ENCODE data around the gene ARHGAP42.

The ARHGAP42 gene

GRCh38 chr11:100905684-100906083, 218.6 kb downstream of the ARHGAP42 start:
- Mint-ChIP-seq H3K27ac (no peak overlapping the region), H3K36me3 (ENCODE audit: low read depth) (no peaks in the 10 kb centered on the region), H3K9me3 (no peaks in the 10 kb centered on the region), H3K4me3 (no peak overlapping the region), H3K4me1 (ENCODE audit: low read depth) (no peaks in the 10 kb centered on the region), H3K27me3 (ENCODE audit: low read depth) (no peaks in the 10 kb centered on the region)

GRCh38 chr11:100908746-100909145, 221.7 kb downstream of the ARHGAP42 start:
- no peaks in the 10 kb centered on the region for H3K4me1 Mint-ChIP-seq (ENCODE audit: low read depth)
- no peak overlapping the region for H3K4me3 Mint-ChIP-seq
- H3K27ac Mint-ChIP-seq, result no peak overlapping the region
- no peaks in the 10 kb centered on the region for H3K36me3 Mint-ChIP-seq (ENCODE audit: low read depth)
- H3K27me3 Mint-ChIP-seq (ENCODE audit: low read depth), result no peaks in the 10 kb centered on the region
- no peaks in the 10 kb centered on the region for H3K9me3 Mint-ChIP-seq

GRCh38 chr11:100910808-100911207, 223.7 kb downstream of the ARHGAP42 start:
- Mint-ChIP-seq H3K4me3 (no peak overlapping the region), H3K4me1 (ENCODE audit: low read depth) (no peaks in the 10 kb centered on the region), H3K36me3 (ENCODE audit: low read depth) (no peaks in the 10 kb centered on the region), H3K27me3 (ENCODE audit: low read depth) (no peaks in the 10 kb centered on the region), H3K27ac (no peak overlapping the region), H3K9me3 (no peaks in the 10 kb centered on the region)

GRCh38 chr11:100914415-100915110, 227.5 kb downstream of the ARHGAP42 start:
- no peak overlapping the region for H3K27ac Mint-ChIP-seq
- H3K36me3 Mint-ChIP-seq (ENCODE audit: low read depth), result no peaks in the 10 kb centered on the region
- no peak overlapping the region for H3K4me3 Mint-ChIP-seq
- no peaks in the 10 kb centered on the region for H3K4me1 Mint-ChIP-seq (ENCODE audit: low read depth)
- no peaks in the 10 kb centered on the region for H3K27me3 Mint-ChIP-seq (ENCODE audit: low read depth)
- no peaks in the 10 kb centered on the region for H3K9me3 Mint-ChIP-seq

- H3K36me3 Mint-ChIP-seq (ENCODE audit: low read depth), result no peaks in the 10 kb centered on the region
- H3K9me3 Mint-ChIP-seq, result no peaks in the 10 kb centered on the region
- H3K4me3 Mint-ChIP-seq, result no peak overlapping the region
- H3K27me3 Mint-ChIP-seq (ENCODE audit: low read depth), result no peaks in the 10 kb centered on the region
- no peaks in the 10 kb centered on the region for H3K4me1 Mint-ChIP-seq (ENCODE audit: low read depth)
- no peak overlapping the region for H3K27ac Mint-ChIP-seq
Measured at GRCh38 chr11:100918551-100919500, 231.7 kb downstream of the ARHGAP42 start.

GRCh38 chr11:100920593-100920992, 233.5 kb downstream of the ARHGAP42 start:
- Mint-ChIP-seq H3K27ac (no peak overlapping the region), H3K4me1 (ENCODE audit: low read depth) (no peaks in the 10 kb centered on the region), H3K27me3 (ENCODE audit: low read depth) (no peaks in the 10 kb centered on the region), H3K36me3 (ENCODE audit: low read depth) (no peaks in the 10 kb centered on the region), H3K4me3 (no peak overlapping the region), H3K9me3 (no peaks in the 10 kb centered on the region)

- H3K27me3 Mint-ChIP-seq (ENCODE audit: low read depth), result no peaks in the 10 kb centered on the region
- peaks cover 5% of the 10 kb centered on the region for H3K4me1 Mint-ChIP-seq (ENCODE audit: low read depth)
- H3K9me3 Mint-ChIP-seq, result no peaks in the 10 kb centered on the region
- H3K36me3 Mint-ChIP-seq (ENCODE audit: low read depth), result no peaks in the 10 kb centered on the region
- H3K27ac Mint-ChIP-seq, result no peak overlapping the region
- H3K4me3 Mint-ChIP-seq, result no peak overlapping the region
Measured at GRCh38 chr11:100922121-100922520, 235.0 kb downstream of the ARHGAP42 start.

GRCh38 chr11:100923555-100923954, 236.5 kb downstream of the ARHGAP42 start:
- Mint-ChIP-seq H3K36me3 (ENCODE audit: low read depth) (no peaks in the 10 kb centered on the region), H3K4me1 (ENCODE audit: low read depth) (peaks cover 5% of the 10 kb centered on the region), H3K9me3 (no peaks in the 10 kb centered on the region), H3K27me3 (ENCODE audit: low read depth) (no peaks in the 10 kb centered on the region), H3K27ac (no peak overlapping the region), H3K4me3 (no peak overlapping the region)

GRCh38 chr11:100925935-100926334, 238.8 kb downstream of the ARHGAP42 start:
- Mint-ChIP-seq H3K4me1 (ENCODE audit: low read depth) (peaks cover 5% of the 10 kb centered on the region), H3K27me3 (ENCODE audit: low read depth) (no peaks in the 10 kb centered on the region), H3K9me3 (no peaks in the 10 kb centered on the region), H3K27ac (no peak overlapping the region), H3K36me3 (ENCODE audit: low read depth) (no peaks in the 10 kb centered on the region), H3K4me3 (no peak overlapping the region)

GRCh38 chr11:100927579-100927978, 240.5 kb downstream of the ARHGAP42 start:
- no peaks in the 10 kb centered on the region for H3K36me3 Mint-ChIP-seq (ENCODE audit: low read depth)
- H3K9me3 Mint-ChIP-seq, result no peaks in the 10 kb centered on the region
- H3K4me3 Mint-ChIP-seq, result no peak overlapping the region
- no peaks in the 10 kb centered on the region for H3K27me3 Mint-ChIP-seq (ENCODE audit: low read depth)
- H3K4me1 Mint-ChIP-seq (ENCODE audit: low read depth), result peaks cover 5% of the 10 kb centered on the region
- H3K27ac Mint-ChIP-seq, result no peak overlapping the region

- no peak overlapping the region for H3K27ac Mint-ChIP-seq
- no peaks in the 10 kb centered on the region for H3K9me3 Mint-ChIP-seq
- peaks cover 5% of the 10 kb centered on the region for H3K4me1 Mint-ChIP-seq (ENCODE audit: low read depth)
- no peak overlapping the region for H3K4me3 Mint-ChIP-seq
- no peaks in the 10 kb centered on the region for H3K27me3 Mint-ChIP-seq (ENCODE audit: low read depth)
- H3K36me3 Mint-ChIP-seq (ENCODE audit: low read depth), result no peaks in the 10 kb centered on the region
Measured at GRCh38 chr11:100928426-100928825, 241.3 kb downstream of the ARHGAP42 start.

- Mint-ChIP-seq H3K4me1 (ENCODE audit: low read depth) (peaks cover 5% of the 10 kb centered on the region), H3K9me3 (no peaks in the 10 kb centered on the region), H3K4me3 (no peak overlapping the region), H3K27me3 (ENCODE audit: low read depth) (no peaks in the 10 kb centered on the region), H3K27ac (no peak overlapping the region), H3K36me3 (ENCODE audit: low read depth) (no peaks in the 10 kb centered on the region)
Measured at GRCh38 chr11:100929377-100929776, 242.3 kb downstream of the ARHGAP42 start.

GRCh38 chr11:100930185-100930778, 243.2 kb downstream of the ARHGAP42 start:
- H3K27me3 Mint-ChIP-seq (ENCODE audit: low read depth), result no peaks in the 10 kb centered on the region
- no peaks in the 10 kb centered on the region for H3K9me3 Mint-ChIP-seq
- H3K27ac Mint-ChIP-seq, result no peak overlapping the region
- no peak overlapping the region for H3K4me3 Mint-ChIP-seq
- H3K4me1 Mint-ChIP-seq (ENCODE audit: low read depth), result peaks cover 5% of the 10 kb centered on the region
- H3K36me3 Mint-ChIP-seq (ENCODE audit: low read depth), result no peaks in the 10 kb centered on the region

GRCh38 chr11:100932474-100933100, 245.5 kb downstream of the ARHGAP42 start:
- no peak overlapping the region for H3K27ac Mint-ChIP-seq
- no peaks in the 10 kb centered on the region for H3K9me3 Mint-ChIP-seq
- no peaks in the 10 kb centered on the region for H3K4me1 Mint-ChIP-seq (ENCODE audit: low read depth)
- H3K4me3 Mint-ChIP-seq, result no peak overlapping the region
- no peaks in the 10 kb centered on the region for H3K27me3 Mint-ChIP-seq (ENCODE audit: low read depth)
- no peaks in the 10 kb centered on the region for H3K36me3 Mint-ChIP-seq (ENCODE audit: low read depth)

All from T-helper 1 cell treated with Interleukin-12 subunit alpha and Interleukin-12 subunit beta and Interleukin-4 antibody, amounts not matched to agents 30 μg/mL and 1 μg/mL, for 36 hours (primary cell).